Subcutaneous abdominal adipose tissue (tissue), 5 donors: ENCODE data around the gene PSME3IP1.

Source experiments
- H3K27ac ChIP-seq: one replicate; pipeline ENCODE4 v1.7.0; 2013; ENCODE audit warnings: low read depth, mild to moderate bottlenecking, inconsistent platforms, low read length, moderate library complexity
- H3K27me3 ChIP-seq, 5 donors: one replicate each; pipeline ENCODE4 v1.7.0; 2013; ENCODE audit warnings: low read length in 5 of 5, inconsistent platforms in 1 of 5; ENCODE audit not compliant: control insufficient read depth in 5 of 5, insufficient read depth in 4 of 5
- H3K36me3 ChIP-seq, 5 donors: one replicate each; pipeline ENCODE4 v1.7.0; 2013; ENCODE audit warnings: low read length in 5 of 5; ENCODE audit not compliant: control insufficient read depth in 5 of 5, insufficient read depth in 5 of 5
- H3K4me1 ChIP-seq, 5 donors: one replicate each; pipeline ENCODE4 v1.7.0; 2013; ENCODE audit warnings: low read length in 5 of 5, mild to moderate bottlenecking in 3 of 5, moderate library complexity in 1 of 5; ENCODE audit not compliant: control insufficient read depth in 5 of 5, insufficient read depth in 5 of 5
- H3K4me3 ChIP-seq, 5 donors: one replicate each; pipeline ENCODE4 v1.7.0; 2013; ENCODE audit warnings: low read length in 5 of 5, low read depth in 1 of 5
- H3K9ac ChIP-seq, 5 donors: one replicate each; pipeline ENCODE4 v1.7.0; 2013; ENCODE audit warnings: low read length in 5 of 5, mild to moderate bottlenecking in 4 of 5, moderate library complexity in 3 of 5
- H3K9me3 ChIP-seq, 5 donors: one replicate each; pipeline ENCODE4 v1.7.0; 2013; ENCODE audit warnings: low read length in 5 of 5; ENCODE audit not compliant: control insufficient read depth in 5 of 5
- donor health status: healthy.
- donor health status: healthy.
- donor health status: healthy.
- donor health status: healthy.
- donor health status: healthy.

Gene PSME3IP1, protein sequence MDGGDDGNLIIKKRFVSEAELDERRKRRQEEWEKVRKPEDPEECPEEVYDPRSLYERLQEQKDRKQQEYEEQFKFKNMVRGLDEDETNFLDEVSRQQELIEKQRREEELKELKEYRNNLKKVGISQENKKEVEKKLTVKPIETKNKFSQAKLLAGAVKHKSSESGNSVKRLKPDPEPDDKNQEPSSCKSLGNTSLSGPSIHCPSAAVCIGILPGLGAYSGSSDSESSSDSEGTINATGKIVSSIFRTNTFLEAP

DNA sequence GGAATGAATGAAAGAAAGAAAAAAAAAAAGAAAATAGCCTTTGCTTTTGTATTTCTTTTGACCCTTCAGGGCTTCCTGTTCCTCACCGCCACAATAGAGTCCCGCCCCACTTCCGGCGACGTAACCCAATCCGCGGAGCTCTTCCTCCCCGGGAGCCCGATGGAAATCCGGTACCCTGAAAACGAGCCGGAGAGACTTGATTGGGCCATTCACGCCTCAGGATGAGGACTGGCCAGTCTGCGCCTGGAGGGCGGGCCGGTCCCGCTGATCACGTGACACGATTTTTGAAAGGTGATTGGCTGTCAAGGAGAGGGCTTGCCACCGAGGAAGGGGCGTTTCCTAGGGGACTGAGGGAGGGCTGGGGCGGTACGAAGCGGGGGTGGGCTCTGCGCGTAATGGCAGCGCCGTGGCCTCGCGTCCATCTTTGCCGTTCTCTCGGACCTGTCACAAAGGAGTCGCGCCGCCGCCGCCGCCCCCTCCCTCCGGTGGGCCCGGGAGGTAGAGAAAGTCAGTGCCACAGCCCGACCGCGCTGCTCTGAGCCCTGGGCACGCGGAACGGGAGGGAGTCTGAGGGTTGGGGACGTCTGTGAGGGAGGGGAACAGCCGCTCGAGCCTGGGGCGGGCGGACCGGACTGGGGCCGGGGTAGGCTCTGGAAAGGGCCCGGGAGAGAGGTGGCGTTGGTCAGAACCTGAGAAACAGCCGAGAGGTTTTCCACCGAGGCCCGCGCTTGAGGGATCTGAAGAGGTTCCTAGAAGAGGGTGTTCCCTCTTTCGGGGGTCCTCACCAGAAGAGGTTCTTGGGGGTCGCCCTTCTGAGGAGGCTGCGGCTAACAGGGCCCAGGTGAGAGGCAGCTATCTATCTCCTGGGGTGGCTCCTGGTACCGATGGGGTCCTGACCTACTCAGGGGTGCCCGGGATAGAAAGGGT lies at the start of gene PSME3IP1, which contains the start of gene RSPRY1:
Gene PSME3IP1 (minus strand): TSS at position 95 of the 927 bp plus-strand sequence. CDS start 12,185 bp downstream, outside the sequence.
Gene RSPRY1 (plus strand): TSS at position 385 of the 927 bp plus-strand sequence. CDS start 18,330 bp downstream, outside the sequence.
- H3K4me3 ChIP-seq: peak within 1 kb of the TSS; percentile 85 to 99 (median 90)
- H3K9ac ChIP-seq: peak within 1 kb of the TSS; percentile 81 to 96 (median 94)
- H3K4me1 ChIP-seq: peaks cover 5 to 34% (median 29%) of the 10 kb centered on the region in 5 donors
- H3K27ac ChIP-seq: peak within 1 kb of the TSS; percentile 97
- H3K36me3 ChIP-seq: peaks cover 0 to 2% (median 0%) of the 10 kb centered on the region in 5 donors
- no peaks in the 10 kb centered on the region for H3K9me3 ChIP-seq
- no peaks in the 10 kb centered on the region for H3K27me3 ChIP-seq

DNA sequence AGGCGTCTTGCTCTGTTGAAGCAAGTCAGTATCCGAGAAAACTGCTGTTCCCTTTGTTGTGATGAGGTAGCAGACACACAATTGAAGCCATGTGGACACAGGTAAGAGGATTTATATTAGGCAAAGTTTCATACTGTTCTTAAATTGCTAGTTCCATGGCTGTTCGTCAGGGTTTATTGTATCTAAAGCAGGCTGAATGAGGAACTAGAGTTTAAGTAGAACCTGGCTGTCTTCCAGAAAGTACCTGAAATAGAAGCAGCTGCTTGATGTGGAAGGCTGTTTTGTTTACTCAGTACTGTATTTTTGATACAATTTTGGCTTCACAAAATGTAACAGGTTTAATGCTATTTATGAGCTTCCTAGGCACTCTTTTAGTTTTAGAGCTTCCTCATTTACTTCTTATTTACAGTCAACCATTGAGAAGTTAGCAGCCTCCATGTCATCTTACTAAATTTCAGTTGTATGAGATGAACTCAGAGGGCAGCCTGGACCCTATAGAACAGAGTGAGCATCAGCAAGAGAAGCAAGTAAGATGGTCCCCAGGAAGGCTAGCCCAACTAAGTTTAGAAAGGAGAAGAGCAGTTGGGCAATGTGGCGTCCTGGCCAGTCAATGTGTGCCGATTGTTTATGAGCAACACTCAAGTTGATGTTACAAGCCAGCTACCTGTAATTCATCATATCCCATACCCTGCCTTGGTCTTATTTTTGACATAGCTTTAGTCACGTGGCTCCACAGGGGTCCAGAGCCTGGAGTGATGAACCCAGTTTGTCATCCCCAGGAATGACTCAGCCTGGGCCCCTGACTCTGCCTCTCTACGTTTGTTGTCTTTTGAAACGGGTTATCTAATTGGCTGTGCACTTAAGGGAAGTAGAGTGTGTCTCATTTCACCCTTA lies 49.5 kb upstream of the PSME3IP1 start:
- Histone ChIP-seq H3K27ac (no peak overlapping the region), H3K4me3 (no peak overlapping the region), H3K9ac (no peak overlapping the region), H3K4me1 (peaks cover 0 to 12% (median 8%) of the 10 kb centered on the region in 5 donors), H3K9me3 (no peaks in the 10 kb centered on the region), H3K36me3 (peaks cover 48 to 68% (median 53%) of the 10 kb centered on the region in 5 donors), H3K27me3 (no peaks in the 10 kb centered on the region)

DNA sequence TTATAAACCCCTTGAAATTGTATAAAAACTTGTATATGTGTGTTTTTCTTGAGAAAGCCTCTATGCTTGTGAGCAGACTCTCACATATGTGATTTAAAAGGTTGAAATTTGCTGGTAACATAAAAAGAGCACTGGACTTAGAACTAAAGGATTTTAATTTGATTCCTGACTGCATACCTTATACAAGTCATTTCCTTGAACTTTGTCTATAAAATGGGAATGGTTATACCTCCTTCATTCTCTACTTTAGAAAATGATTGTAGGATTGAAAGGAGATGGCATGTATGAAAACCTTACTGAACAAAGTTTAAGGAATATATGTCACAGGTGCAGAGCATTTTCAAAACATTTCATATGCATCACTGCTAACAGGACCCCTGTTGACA lies 48.9 kb upstream of the PSME3IP1 start:
- no peaks in the 10 kb centered on the region for H3K9me3 ChIP-seq
- H3K9ac ChIP-seq: no peak overlapping the region
- no peak overlapping the region for H3K27ac ChIP-seq
- H3K36me3 ChIP-seq: peaks cover 49 to 74% (median 53%) of the 10 kb centered on the region in 5 donors
- peaks cover 0 to 12% (median 8%) of the 10 kb centered on the region in 5 donors for H3K4me1 ChIP-seq
- H3K4me3 ChIP-seq: no peak overlapping the region
- H3K27me3 ChIP-seq: no peaks in the 10 kb centered on the region

DNA sequence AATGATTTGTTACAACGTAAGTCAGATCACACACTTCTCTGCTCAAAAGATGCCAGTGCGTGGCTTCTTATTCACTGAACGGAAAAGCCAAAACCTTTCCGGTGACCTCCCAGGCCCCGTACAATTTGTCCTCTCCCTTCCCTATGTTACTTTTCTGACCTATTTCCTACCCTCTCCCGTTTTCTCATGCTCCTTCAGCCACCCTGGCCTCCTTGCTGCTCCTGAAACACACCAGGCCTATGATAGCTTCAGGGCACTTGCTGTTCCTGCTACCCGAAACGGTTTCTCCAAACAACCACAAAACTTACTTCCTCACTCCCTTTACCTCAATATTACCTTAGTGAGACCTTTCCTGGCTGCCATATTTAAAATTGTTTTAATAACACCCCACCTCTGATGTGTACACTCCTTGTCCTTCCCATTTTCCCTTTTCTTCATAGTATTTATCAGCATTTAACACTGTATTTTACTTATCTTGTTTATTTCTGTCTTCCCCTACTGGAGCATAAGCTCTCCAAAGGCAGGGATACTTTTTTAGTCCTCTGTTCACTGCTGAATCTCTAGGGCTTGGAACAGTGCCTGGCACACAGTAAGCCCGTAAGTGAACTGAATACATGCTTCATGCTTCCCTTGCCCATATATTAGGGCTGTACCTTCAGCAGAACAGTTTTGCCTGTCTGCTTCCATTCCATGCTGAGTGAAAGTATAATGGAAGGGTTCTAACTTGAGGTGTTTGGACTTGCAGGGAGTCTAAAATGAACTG lies 48.3 kb upstream of the PSME3IP1 start:
- Histone ChIP-seq H3K27me3 (no peaks in the 10 kb centered on the region), H3K9ac (no peak overlapping the region), H3K27ac (no peak overlapping the region), H3K9me3 (no peaks in the 10 kb centered on the region), H3K4me1 (peaks cover 0 to 8% (median 6%) of the 10 kb centered on the region in 5 donors), H3K36me3 (peaks cover 46 to 79% (median 54%) of the 10 kb centered on the region in 5 donors), H3K4me3 (no peak overlapping the region)

DNA sequence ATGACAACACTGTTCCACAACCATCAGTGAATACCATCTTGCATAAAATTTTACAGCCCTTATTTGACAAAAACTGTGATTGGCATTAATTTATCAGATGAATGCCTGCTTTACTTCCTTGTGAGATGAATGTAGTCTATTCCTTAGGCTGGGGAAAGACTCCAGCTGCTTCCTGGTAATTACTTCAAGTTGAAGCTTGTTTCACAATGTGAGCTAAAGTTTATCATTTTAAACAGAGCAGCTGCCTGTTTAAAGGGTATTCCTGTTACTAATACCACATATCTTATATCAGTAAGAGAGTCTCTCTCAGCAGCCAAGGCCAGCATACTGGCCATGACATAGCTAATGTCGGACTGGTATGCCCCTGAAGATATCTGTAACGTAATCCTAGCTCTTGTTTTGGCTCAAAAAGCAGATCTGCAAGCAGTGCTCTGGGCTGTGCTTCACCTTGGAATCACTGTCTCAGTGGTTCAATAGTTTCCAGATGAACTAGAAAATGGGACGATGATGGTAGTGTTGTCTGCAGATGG lies 46.0 kb upstream of the PSME3IP1 start:
- no peak overlapping the region for H3K9ac ChIP-seq
- H3K27ac ChIP-seq: no peak overlapping the region
- peaks cover 53 to 91% (median 68%) of the 10 kb centered on the region in 5 donors for H3K36me3 ChIP-seq
- no peaks in the 10 kb centered on the region for H3K27me3 ChIP-seq
- H3K9me3 ChIP-seq: no peaks in the 10 kb centered on the region
- no peak overlapping the region for H3K4me3 ChIP-seq
- no peaks in the 10 kb centered on the region for H3K4me1 ChIP-seq

DNA sequence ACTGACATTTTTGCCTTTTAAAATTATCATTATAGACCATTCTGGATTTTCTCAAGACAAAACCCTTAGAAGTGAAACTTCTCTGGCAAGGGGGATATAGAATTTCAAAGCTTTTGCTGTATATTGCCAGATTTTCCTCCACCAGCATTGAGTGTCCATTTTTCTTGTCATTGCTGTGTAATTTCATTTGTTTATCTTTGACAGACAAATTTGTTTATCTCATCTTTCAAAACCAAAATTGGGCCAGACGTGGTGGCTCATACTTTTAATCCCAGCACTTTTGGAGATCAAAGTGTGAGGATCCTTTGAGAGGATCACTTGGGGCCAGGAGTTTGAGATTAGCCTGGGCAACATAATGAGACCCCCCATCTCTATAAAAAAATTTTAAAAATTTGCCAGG lies 43.2 kb upstream of the PSME3IP1 start:
- peaks cover 46 to 94% (median 69%) of the 10 kb centered on the region in 5 donors for H3K36me3 ChIP-seq
- H3K4me1 ChIP-seq: no peaks in the 10 kb centered on the region
- H3K27ac ChIP-seq: no peak overlapping the region

DNA sequence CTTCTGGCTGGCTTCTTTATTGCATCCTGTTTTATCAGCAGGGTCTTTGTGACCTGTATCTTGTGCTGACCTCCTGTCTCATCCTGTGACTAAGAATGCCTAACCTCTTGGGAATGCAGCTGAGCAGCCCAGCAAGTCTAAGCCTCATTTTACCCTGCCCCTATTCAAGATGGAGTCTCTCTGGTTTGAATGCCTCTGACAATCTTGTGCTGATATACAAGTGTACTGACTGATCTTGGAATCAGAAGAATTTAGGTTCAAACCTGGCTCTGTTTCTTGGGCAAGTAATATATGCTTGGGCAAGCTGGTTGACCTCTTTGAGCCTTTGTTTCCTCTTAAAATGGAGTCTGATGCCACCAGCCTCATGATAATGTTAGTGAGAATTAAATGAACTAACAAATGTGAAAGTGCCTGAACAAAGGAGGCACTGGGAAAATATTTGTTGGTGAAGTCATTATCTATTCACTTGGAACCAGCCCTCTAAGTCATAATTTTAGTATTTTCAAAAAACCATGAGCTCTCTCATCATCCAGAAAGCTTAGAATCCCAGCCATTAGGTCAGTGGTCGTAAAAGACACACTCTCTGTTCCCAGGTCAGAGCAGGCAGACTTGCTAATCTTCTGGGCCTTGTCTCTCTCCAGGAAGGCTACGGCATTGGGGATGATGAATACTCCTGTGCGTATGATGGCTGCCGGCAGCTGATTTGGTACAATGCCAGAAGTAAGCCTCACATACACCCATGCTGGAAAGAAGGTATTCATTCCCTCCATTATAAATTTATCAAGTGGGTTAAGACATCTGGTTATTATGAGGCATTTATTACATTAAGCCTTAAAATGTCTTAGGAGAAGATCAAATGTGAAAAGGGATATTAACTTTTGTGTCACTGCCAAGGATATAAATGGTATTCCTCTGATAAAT lies 41.1 kb upstream of the PSME3IP1 start:
- Histone ChIP-seq H3K4me1 (no peaks in the 10 kb centered on the region), H3K27me3 (no peaks in the 10 kb centered on the region), H3K9ac (no peak overlapping the region), H3K36me3 (peaks cover 44 to 89% (median 66%) of the 10 kb centered on the region in 5 donors), H3K4me3 (no peak overlapping the region), H3K9me3 (no peaks in the 10 kb centered on the region), H3K27ac (no peak overlapping the region)

More for the DNA sequence above, 43.2 kb upstream of the PSME3IP1 start:
- Histone ChIP-seq H3K27me3 (no peaks in the 10 kb centered on the region), H3K9ac (no peak overlapping the region), H3K4me3 (no peak overlapping the region), H3K9me3 (no peaks in the 10 kb centered on the region)

DNA sequence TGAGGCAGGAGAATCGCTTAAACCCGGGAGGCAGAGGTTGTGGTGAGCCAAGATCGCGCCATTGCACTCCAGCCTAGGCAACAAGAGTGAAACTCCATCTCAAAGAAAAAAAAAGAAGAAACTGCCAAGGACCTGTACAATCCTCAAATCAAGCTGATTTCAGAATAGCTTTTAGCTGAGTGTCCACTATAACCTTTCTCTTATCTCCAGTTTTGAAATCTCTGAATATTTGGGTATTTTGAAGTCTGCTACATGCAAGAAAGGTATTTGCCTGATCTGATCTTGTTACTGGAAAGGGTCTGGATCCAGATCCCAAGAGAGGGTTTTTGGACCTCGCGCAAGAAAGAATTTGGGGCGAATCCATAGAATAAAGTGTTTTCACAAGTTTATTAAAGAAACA lies 40.1 kb upstream of the PSME3IP1 start:
- H3K9me3 ChIP-seq: no peaks in the 10 kb centered on the region
- H3K4me1 ChIP-seq: no peaks in the 10 kb centered on the region
- H3K27me3 ChIP-seq: no peaks in the 10 kb centered on the region
- no peak overlapping the region for H3K27ac ChIP-seq
- peaks cover 42 to 89% (median 64%) of the 10 kb centered on the region in 5 donors for H3K36me3 ChIP-seq
- H3K9ac ChIP-seq: no peak overlapping the region
- no peak overlapping the region for H3K4me3 ChIP-seq
